Retina (tissue), 1 donor: ENCODE measurements around the gene PHOSPHO1.
A peak's percentile ranks its signal among the peaks of the same experiment; 100 is the strongest.

Experiments used
- DNase-seq: peaks from one replicate; pipeline ENCODE4 v3.0.0-alpha.2; 2016

PHOSPHO1 gene

DNA sequence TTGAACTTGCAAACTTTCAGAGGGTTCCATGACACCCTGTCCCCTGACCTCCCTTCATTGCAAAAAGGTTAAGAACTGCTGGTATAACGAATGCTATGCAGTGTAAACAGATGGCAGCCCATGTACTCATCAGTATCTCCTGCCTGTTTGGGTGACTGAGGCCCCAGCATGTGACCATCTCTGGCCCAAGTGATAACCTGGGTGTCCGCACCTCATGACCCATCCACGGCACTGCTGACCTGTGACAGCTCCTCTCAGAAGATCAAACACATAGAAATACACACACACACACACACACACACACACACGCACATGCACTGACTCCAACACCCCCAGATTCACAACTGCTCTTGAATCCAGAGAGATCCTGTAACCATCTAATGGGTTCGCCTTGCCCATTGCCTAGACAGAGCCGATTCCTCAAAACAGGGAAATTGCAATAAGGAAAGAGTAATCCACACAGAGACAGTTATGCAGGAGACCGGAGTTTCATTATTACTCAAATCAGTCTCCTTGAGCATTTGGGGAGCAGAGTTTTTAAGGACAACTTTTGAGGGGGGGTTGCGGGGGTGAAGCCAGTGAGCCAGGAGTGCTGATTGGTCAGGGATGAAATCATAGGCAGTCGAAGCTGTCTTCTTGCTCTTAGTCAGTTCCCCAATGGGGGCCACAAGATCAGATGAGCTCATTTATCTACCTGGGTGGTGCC lies 11.3 kb upstream of the PHOSPHO1 start:
- DNase-seq = no peak

DNA sequence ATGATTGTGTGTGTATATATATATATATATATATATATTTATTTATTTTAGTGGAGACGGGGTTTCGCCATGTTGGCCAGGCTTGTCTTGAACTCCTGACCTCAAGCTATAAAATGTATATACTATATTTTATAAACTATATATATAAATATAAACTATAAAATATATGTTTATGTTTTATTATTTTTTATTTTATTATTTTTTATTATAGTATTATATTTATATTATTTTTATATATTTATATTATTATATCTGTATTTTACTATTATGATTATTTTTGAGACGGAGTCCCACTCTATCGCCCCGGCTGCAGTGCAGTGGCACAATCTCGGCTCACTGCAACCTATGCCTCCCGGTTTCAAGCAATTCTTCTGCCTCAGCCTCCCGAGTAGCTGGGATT lies 10.5 kb upstream of the PHOSPHO1 start:
- no peak for DNase-seq

- DNase-seq = no peak
These were observed 10.0 kb upstream of the PHOSPHO1 start for GRCh38 chr17:49240619-49241018.

- no peak for DNase-seq
These were observed 9.4 kb upstream of the PHOSPHO1 start for GRCh38 chr17:49239963-49240362.

GRCh38 chr17:49235896-49236295 lies 5.3 kb upstream of the PHOSPHO1 start:
- no peak for DNase-seq

DNA sequence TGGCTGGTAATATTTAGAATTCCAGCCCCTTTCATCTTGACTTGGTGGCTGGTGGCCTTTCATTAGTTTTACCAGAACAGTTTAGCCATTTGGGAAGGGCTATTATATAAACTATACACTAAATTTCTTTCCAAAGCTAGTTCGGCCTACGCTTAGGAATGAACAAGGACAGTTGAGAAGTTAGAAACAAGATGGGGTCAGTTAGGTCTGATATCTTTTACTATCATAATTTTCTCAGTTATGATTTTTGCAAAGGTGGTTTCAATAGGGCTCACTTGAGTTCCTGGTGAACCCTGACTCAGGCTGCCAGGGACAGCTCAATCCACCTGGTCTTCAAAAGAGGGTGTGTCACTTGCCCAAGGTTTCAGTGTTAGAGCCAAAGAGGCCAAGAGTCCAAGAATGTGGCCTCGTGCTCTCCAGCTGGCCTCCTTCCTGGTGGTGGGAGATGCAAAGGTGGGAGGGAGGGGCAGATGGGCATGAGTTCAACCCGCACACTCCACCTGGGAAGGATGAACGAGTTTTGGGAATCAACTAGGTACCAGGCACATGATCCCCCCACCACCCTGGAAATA lies 4.0 kb upstream of the PHOSPHO1 start:
- no peak for DNase-seq

DNA sequence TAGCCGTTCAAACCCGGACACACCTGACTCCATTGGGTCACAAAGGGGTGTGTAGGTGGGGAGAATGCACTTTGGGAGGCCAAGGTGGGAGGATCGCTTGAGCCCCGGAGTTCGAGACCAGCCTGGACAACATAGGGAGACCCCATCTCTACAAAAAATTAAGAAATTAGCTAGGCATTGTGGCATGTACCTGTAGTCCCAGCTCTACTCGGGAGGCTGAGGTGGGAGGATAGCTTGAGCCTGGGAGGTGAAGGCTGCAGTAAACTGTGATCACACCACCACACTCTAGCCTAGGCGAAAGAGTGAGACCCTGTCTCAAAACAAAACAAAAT lies 942 bp upstream of the PHOSPHO1 start:
- no peak for DNase-seq

DNA sequence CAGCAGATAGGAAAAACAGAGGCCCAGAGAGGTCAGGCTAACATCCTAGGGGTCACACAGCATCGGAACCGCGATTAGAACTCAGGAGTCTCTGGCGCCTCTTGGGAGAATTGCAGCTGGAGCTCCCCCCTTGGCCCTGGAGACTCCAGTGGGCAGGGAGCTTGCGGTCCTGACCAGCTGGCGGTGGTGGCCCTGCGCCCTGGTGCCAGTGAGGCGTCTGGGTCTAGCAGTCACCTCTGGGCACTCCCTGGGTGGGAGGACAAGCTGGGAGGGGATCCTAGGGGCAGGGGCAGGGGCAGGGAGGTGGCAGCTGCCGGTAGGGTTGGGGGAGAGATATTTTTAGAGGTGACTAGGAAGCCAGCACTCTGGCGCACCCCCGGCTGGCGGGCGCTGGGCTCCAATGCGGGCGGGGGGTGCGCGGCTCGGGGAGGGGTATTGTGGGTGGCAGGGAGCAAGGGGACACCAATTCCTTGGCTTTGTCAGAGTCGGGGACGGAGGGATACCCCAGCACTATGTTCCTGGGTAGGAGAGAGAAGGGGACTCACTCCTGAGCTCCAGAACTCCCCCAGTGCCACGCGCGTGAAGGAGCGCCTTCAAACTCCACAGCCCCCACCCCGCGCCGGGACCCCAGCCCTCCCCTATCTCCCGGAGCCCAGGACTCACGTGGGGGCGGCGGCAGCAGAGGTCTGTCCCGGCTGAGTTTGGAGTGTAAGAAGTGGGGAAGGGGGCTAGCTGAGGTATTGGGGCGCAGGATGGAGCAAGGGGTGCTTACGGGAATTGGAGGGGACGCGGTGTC lies 584 bp downstream of the PHOSPHO1 start:
- DNase-seq = no peak

- DNase-seq = no peak
These were observed 1.3 kb downstream of the PHOSPHO1 start for GRCh38 chr17:49229076-49229804.

DNA sequence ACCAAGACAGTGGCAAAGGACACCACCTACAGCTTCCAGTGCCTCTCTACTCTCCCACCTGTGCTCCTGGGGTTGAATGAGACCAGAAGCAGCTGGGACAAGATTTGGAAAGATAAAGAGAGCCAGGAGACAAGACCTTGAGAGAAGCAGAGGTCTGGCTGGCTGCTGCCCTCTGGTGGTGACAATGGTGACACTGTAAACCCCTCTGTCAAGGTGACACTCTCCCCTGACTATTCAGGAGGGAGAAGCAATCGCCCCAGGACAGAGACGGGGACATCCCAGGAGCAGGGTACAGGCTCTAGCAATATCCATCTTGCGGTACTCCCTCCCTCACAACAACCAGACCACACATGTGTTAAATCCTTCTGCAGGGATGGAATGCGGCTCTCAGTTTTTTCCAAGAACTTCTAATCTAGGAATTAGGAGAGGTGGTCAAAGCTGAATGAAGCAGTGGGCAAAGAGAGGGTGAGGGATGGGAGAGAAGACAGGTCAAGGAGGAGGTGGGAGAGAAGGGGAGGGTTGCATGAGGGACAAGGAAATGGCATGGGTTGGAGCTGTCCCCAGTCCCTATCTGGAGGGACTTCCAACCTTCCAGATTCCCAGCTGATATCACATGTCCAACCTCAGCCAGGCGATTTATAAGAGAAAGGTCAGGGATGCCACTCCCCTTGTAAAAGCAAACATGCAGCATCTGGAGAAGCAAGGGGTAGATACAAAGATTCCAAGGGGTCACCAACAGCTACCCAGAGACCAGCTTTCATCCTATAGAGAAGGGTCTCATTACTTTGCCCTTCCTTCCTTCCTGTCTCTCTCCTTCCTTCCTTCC lies 2.9 kb downstream of the PHOSPHO1 start:
- DNase-seq = peak; percentile 76

- no peak for DNase-seq
These were observed 3.7 kb downstream of the PHOSPHO1 start for GRCh38 chr17:49226771-49227435.

GRCh38 chr17:49225554-49226236 lies 4.9 kb downstream of the PHOSPHO1 start:
- no peak for DNase-seq

GRCh38 chr17:49224997-49225337 lies 5.6 kb downstream of the PHOSPHO1 start:
- DNase-seq = no peak

GRCh38 chr17:49224198-49224996 lies 6.2 kb downstream of the PHOSPHO1 start:
- DNase-seq = peak; percentile 67

GRCh38 chr17:49223517-49224197 lies 6.9 kb downstream of the PHOSPHO1 start:
- peak; percentile 81 for DNase-seq

- peak; percentile 36 for DNase-seq
These were observed 7.4 kb downstream of the PHOSPHO1 start for GRCh38 chr17:49223168-49223516.

DNA sequence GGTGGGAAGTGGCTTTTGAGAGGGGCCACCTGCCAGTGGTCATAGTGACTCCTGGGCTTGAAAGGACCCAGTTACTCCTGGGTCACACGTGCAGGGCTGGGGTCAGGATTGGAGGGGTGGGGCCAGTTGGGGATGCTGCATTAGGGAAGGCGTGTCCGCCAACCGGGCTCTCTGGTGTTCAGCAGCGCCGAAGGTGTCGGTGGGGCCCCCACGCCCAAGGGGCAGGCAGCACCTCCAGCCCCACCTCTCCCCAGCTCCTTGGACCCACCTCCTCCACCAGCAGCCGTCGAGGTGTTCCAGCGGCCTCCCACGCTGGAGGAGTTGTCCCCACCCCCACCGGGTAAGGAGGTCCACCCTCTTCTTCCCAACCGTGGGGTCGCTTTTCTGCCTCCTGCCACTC lies 10.6 kb downstream of the PHOSPHO1 start:
- no peak for DNase-seq

DNA sequence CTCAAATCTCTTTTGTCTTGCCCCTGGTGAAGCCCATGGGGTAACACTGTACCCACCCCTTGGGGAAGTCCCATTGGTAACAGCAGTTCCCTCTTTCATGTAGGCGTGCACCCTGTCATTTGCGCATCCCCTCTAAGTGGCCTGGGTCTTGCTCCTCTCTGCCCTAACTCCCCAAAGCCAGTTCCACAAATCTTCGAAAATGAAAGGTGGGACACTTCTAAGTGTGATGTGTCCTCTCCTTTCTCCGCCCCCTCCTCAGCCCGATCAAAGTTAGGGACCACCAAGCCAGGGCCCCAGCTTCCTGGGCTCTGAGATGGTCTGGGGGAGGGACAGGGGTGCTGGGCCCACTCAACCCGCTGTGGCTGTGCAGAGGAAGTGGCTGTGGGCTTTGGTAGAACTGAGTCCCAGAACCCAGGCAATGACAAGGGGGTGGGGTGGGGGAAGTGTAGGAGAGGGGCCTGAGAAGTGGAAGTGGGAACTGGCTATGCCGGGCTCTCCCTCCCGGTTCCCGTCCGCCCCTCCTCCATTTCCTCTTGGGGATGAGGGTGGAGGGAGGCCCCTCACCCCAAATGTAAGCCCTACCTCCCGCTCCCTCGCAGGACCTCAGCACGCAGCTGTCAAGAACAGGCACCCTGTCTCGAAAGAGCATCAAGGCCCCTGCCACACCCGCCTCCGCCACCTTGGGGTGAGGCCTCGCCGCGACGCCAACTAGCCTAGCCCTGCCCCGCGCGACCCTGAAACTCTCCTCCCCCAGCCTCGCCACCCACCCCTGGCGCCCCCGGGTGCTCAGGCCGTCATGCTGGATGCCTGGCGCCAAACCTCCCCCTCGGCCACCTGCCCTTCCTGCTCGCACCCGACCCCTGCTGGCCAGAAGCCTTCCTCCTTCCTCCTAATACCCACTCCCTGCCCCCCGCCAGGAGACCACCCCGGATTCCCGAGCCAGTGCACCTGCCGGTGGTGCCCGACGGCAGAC lies 11.4 kb downstream of the PHOSPHO1 start:
- no peak for DNase-seq
